Colon (tissue), 2 donors: ENCODE data around the gene TBCC.
"Not testable (repeated sequence)": the region's sequence is repeated elsewhere in the genome, so short reads cannot be mapped to it uniquely, and the experiment has no call there.

ENCODE experiments used
- FAIRE-seq: peaks from 2 replicates; lab custom pipeline; 2012; peaks lifted over from hg19 to GRCh38; lab: Jason Lieb, UNC
- donor health status: control.
- donor health status: control.

Gene TBCC

GRCh38 chr6:42745640-42746462 lies at the start of gene TBCC:
TBCC (minus strand) TSS chr6:42746103; CDS start chr6:42746073, 30 bp downstream.
- FAIRE-seq = no peak

- FAIRE-seq = no peak
These were observed 49.7 kb upstream of the TBCC start for GRCh38 chr6:42795651-42796050.

DNA sequence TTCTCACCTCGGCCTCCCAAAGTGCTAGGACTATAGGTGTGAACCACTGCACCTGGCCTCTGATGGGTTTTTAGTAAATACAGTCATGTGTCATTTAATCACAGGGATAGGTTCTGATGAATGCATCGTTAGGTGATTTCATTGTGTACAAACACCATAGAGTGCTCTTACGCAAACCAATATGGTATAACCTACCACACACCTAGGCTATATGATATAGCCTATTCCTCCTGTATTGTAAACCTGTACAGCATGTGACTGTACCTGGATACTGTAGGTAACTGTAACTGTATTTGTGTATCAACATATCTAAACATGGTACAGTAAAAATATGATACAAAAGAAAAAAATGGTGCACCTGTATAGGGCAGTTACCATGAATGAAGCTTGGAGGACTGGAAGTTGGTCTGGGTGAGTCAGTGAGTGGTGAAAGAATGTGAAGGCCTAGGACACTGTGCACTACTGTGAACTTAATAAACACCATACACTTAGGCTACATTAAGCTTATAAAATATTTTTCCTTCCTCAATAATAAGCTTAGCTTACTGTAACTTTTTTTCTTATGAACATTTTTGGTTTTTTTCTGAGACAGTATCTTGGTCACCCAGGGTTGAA lies 45.9 kb upstream of the TBCC start:
- no peak for FAIRE-seq

DNA sequence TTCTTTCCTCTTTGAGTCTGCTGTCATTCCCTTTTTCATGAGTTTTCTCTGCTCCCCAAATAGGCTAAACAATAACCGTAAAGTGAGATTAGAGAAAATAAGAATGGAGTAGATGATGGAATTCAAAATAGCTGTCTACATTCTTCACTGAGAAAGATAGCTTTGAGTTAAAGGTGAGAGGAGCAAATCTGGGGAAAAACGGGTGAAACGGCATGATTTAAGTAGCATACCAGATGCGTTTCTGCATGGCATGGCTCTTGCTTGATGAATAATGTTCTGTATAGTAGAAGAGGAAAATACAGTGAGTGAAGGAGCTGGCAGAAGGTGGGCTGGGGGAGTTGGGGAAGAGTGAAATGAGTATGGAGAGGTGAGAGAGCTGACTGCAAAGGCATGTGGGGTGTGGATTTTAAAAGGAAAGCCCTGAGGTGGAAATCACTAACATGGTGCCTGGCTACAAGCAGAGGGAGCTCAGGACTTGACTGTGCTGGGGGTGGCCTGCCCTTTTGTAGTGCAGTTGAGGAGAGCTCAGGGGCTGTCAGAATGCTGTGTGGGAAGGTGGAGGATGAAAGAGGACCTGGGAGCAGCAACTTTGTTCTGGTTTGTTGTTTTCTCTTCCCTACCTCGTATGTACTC lies 44.8 kb upstream of the TBCC start:
- no peak for FAIRE-seq

- no peak for FAIRE-seq
These were observed 42.8 kb upstream of the TBCC start for GRCh38 chr6:42788671-42789070.

DNA sequence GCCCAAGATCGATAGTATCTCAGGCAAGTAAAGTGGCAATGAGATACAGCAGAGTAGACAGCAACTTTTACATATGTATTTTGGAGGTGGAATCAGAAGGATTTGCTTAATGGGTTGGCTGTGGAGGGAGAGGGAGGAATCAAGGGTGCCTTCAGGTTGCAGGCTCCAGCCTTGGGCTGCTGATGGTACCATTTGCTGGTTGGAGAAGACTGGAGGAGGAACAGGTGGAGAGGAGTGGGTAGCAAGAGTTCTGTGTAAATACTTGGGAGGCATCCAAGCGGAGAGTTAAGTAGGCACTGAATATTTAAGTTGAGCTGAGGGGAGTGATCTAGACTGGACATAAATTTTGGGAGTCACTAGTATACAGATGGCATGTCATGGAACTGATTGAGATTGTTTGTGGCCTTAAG lies 41.2 kb upstream of the TBCC start:
- FAIRE-seq = no peak

- no peak for FAIRE-seq
These were observed 40.7 kb upstream of the TBCC start for GRCh38 chr6:42786525-42786985.

- no peak for FAIRE-seq
These were observed 39.0 kb upstream of the TBCC start for GRCh38 chr6:42784717-42785498.

DNA sequence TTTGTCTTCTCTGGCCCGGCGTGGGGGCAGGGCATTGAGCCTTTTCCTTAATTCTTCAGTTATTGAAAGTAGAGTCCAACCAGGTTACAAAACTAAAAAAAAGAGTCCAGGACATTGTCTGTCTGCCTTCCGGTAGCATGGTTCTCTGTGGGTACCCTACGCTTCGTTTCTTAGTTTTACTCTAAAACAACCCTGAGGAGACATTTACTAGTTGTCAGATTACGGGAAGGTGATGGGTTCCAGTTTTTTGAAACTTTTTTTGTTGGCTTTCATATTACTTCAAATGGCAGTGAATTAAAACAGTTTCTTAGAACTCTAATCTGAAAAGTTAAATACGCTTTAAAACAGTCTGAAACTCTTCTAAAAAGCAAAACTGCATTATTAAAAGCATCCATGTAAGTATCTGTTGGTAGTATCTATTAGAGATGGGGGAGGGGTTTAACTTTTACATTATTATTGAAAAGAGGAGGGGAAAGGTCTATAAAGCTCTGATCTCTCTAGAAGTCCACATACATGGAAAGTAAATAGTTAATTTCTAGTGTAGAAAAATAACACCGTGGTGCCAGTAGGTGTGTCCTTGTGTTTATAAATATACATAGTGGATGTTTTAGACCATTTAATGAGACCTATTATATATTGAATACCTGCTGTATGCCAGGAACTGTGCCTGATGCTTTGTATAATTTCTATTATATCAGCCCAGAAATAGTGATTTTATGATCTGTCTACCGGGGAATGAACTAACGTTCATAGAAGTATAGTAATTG lies 38.2 kb upstream of the TBCC start:
- FAIRE-seq = no peak

DNA sequence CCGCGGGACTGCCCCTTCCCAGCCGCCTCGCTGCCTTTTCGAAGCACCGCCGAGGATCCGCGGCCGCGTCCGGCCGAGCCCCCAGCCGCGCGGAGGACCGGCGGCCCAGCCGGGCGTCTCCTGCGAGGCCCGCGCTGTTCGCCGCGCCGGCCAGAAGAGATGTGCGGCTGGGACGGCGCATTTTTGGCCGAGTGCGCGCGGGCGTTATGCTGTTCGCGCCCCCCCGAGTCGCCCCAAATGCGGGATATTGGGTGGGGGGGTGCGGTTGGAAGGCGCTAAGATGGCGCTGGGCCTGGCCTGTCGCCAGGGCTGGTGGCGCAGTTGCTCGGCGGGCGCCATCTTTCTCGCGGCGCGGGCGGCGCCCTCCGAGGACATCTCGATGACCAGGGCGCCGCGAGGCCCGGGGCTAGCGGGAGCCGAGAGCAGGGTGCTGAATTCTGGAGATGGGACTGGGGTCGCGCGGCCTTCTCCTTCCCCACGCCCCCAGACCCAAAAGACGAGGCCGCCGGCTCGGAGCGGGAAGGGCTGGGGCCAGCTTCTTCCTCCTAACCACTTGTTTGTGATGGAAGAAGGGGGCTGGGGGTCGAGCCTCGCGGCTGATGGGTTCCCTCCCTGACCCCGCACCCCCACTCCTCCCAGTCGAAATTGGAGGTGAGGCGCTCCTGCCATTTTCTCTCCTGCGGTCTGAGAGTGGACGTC lies 37.4 kb upstream of the TBCC start:
- FAIRE-seq = no peak

GRCh38 chr6:42782689-42783176 lies 36.8 kb upstream of the TBCC start:
- FAIRE-seq = no peak

GRCh38 chr6:42781796-42782688 lies 36.1 kb upstream of the TBCC start, which contains the start of gene BICRAL:
BICRAL (plus strand) TSS chr6:42782052; CDS start chr6:42822023, 39,971 bp downstream.
- no peak for FAIRE-seq

- no peak for FAIRE-seq
These were observed 35.6 kb upstream of the TBCC start for GRCh38 chr6:42781546-42781795.

DNA sequence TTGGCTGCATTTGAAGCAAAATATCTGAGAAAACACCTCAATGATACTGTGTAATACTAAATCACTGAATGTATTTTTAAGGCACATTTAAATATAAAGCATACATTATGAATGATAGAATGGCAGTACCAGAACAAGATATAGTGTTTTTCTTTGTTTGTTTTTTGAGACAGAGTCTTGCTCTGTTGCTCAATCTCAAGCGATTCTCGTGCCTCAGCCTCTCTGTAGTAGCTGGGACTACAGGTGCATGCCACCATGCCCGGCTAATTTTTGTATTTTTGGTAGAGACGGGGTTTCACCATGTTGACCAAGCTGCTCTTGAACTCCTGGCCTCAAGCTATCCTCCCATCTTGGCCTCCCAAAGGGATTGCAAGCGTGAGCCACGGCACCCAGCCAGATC lies 33.6 kb upstream of the TBCC start:
- FAIRE-seq = no peak

- no peak for FAIRE-seq
These were observed 32.2 kb upstream of the TBCC start for GRCh38 chr6:42778122-42778521.

DNA sequence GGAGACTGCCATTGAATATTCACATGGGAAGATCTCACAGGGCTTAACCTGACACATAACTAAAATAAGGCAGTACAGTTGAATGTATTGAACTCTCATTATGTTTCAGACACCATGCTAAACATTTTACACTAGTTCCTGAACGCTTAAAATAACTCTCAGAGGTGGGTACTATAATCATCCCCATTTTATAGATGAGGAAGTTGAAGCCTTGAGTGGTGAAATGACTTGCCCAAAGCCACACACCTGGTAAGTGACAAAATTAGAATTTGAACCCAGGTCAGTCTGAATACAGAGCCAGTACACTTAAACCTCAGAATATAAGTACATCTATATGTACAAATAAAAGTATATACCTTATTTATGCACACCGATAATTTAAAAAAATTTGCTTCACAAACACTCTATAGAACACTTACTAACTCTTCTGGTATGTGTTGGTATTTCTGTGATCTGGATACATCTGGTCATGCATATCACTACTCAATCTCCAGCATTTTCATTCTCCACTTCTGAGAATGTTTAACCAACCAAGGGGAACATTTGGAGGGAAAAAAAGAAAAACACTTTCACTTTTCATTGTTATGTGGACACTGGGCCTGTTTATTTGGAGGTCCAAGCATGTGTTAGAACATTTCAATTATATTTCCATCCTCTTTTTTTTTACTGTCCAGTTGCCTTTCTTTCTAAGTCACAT lies 31.4 kb upstream of the TBCC start:
- FAIRE-seq = no peak

- not testable (repeated sequence) for FAIRE-seq
These were observed 29.1 kb upstream of the TBCC start for GRCh38 chr6:42774821-42775487.

DNA sequence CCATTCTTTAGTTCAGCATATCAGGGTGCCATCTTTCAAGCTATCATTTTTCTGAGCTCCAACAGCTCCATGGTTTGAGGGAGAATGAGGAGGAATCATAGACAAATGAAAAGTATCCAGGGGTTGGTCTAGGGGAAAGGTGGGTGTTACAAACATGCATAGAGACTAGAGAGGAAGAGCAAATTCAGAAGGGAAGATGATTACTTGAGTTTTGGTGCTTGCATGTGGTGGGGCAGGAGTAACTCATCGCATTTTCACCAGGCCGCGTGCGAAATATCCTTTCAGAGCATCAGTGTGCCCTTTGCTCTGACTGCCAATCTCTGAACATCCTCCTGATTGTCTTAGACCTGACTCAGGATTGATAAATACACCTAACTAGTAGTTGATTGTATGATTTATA lies 28.3 kb upstream of the TBCC start:
- FAIRE-seq = no peak

GRCh38 chr6:42771741-42772100 lies 25.8 kb upstream of the TBCC start:
- no peak for FAIRE-seq
